Measurements from ENCODE around the gene CDKAL1.

- no peak for TF ChIP-seq CTCF (IDR thresholded peaks at IDR 0.05)
- TF ChIP-seq POLR2A (IDR thresholded peaks at IDR 0.05), result no peak
Measured at GRCh38 chr6:20711518-20711917, 177.3 kb downstream of the CDKAL1 start.
